GM12878 (cell line): ENCODE results near the gene KRTAP13-4. TPM values are rescaled to one million over a fixed set of nuclear protein-coding genes. Genes with fewer than 3 reads are reported as not detected.

ENCODE experiments used
- ATAC-seq: fragments of 200-7000 bp; cut with Tn5 transposase; 3 replicates; pipeline ENCODE4 v1.9.1; 2020; ENCODE audit warnings: mild to moderate bottlenecking, moderate library complexity
- BruUV-seq: library from RNA; stranded (reverse); fragments of 400-500 nt; replicated peaks from 2 replicates; lab custom pipeline; 2021; lab: Mats Ljungman, UMichigan
- CTCF ChIA-PET: fragments of 300-600 bp; sonication (Branson Sonifier 250); formaldehyde crosslinking; extraction: SDS; loops from one replicate; lab custom pipeline; 2021; ENCODE audit warnings: inconsistent platforms; lab: Yijun Ruan, JAX
- POLR2A ChIA-PET: fragments of 350-600 bp; formaldehyde crosslinking; extraction: SDS; loops from one replicate; lab custom pipeline; 2021; ENCODE audit warnings: inconsistent platforms; lab: Charles Lee
- RAD21 ChIA-PET: fragments of 300-600 bp; sonication (Branson Sonifier 250); formaldehyde crosslinking; loops from one replicate; lab custom pipeline; 2023; ENCODE audit warnings: antibody characterized with exemption; ENCODE audit not compliant: unreplicated experiment; lab: Charles Lee
- SMC1A ChIA-PET: fragments of 300-600 bp; sonication (Branson Sonifier 250); formaldehyde crosslinking; loops from one replicate; lab custom pipeline; 2023; ENCODE audit not compliant: unreplicated experiment, uncharacterized antibody; lab: Charles Lee
- DNase-seq: peaks from one replicate; pipeline ENCODE4 v3.0.0-alpha.2; 2011; ENCODE audit warnings: low read depth, low spot score
- FAIRE-seq: peaks from 3 replicates; lab custom pipeline; 2011; peaks lifted over from hg19 to GRCh38; lab: Jason Lieb, UNC
- H2AFZ ChIP-seq: 2 replicates; pipeline ENCODE4 v1.6.0; 2011; ENCODE audit warnings: low read depth, low read length, control low read depth; ENCODE audit not compliant: control insufficient read depth
- H3K27ac ChIP-seq: 2 replicates; pipeline ENCODE4 v1.5.1; 2011; ENCODE audit warnings: control low read depth; ENCODE audit not compliant: control insufficient read depth, insufficient read depth
- H3K27me3 ChIP-seq, 2 experiments: replicated peaks in 1 of 2; 2 replicates each; pipeline versions ENCODE4 v1.6.0 to v1.6.1; 2011; ENCODE audit warnings: low read length in 1 of 2; ENCODE audit not compliant: control insufficient read depth in 2 of 2, insufficient read depth in 2 of 2
- H3K36me3 ChIP-seq, 2 experiments: 2 replicates each; pipeline ENCODE4 v1.5.1; 2011; ENCODE audit warnings: low read length in 1 of 2; ENCODE audit not compliant: control insufficient read depth in 2 of 2, insufficient read depth in 2 of 2
- H3K4me1 ChIP-seq: 2 replicates; pipeline ENCODE4 v1.6.1; 2011; ENCODE audit warnings: mild to moderate bottlenecking, low read length, moderate library complexity, mixed read lengths; ENCODE audit not compliant: control insufficient read depth, insufficient read depth
- H3K4me2 ChIP-seq: 2 replicates; pipeline ENCODE4 v1.6.0; 2011; ENCODE audit warnings: control low read depth; ENCODE audit not compliant: control insufficient read depth, insufficient read depth
- H3K4me3 ChIP-seq: fragments of 200-600 bp; sonication (generic); 2 replicates; pipeline ENCODE4 v1.5.1; 2016
- H3K79me2 ChIP-seq: 2 replicates; pipeline ENCODE4 v1.6.0; 2011; ENCODE audit warnings: low read length; ENCODE audit not compliant: control insufficient read depth, insufficient read depth
- H3K9ac ChIP-seq: 2 replicates; pipeline ENCODE4 v1.8.0; 2011; ENCODE audit warnings: low read length, control low read depth, mixed read lengths; ENCODE audit not compliant: control insufficient read depth, insufficient read depth
- H3K9me3 ChIP-seq: replicated peaks from 3 replicates; pipeline ENCODE4 v1.5.1; 2011; ENCODE audit warnings: mild to moderate bottlenecking, low read length; ENCODE audit not compliant: control insufficient read depth, insufficient read depth
- H4K20me1 ChIP-seq: 2 replicates; pipeline ENCODE4 v1.6.0; 2011; ENCODE audit not compliant: control insufficient read depth, insufficient read depth
- BHLHE40 ChIP-seq, 2 experiments: fragments of 450-650 bp in 1 of 2; IDR thresholded peaks; 2 replicates each; pipeline ENCODE4 v1.6.1; 2011 to 2017; ENCODE audit warnings: low read depth in 2 of 2, borderline replicate concordance in 1 of 2, improper control_type of control experiment in 1 of 2, low read length in 1 of 2, mild to moderate bottlenecking in 1 of 2
- CTCF ChIP-seq, 3 experiments: IDR thresholded peaks in 2 of 3; conservative IDR thresholded peaks in 1 of 3; 2 replicates each; pipeline ENCODE4 v1.5.1; 2011; ENCODE audit warnings: low read depth in 3 of 3, low read length in 3 of 3, mild to moderate bottlenecking in 3 of 3, control low read depth in 2 of 3, moderate library complexity in 2 of 3, inconsistent platforms in 1 of 3, mixed read lengths in 1 of 3; ENCODE audit not compliant: control insufficient read depth in 2 of 3, insufficient read depth in 1 of 3; ENCODE audit errors: extremely low read depth in 1 of 3
- RUNX3 ChIP-seq: IDR thresholded peaks from 2 replicates; pipeline ENCODE4 v1.6.1; 2012; ENCODE audit warnings: low read length, inconsistent platforms
- WGBS: methylation state at CpG from one replicate; pipeline ENCODE4 v1.1.6; 2016; ENCODE audit warnings: low lambda C conversion rate; ENCODE audit not compliant: insufficient replicate concordance, insufficient coverage; ENCODE audit errors: missing lambda C conversion rate; 5-methylcytosine and 5-hydroxymethylcytosine counted together
- in situ Hi-C: fragments of 300-500 bp; cut with MboI; formaldehyde crosslinking; loops from 9 replicates; pipeline ENCODE4 v1.14.3; 2018; ENCODE audit warnings: mixed read lengths
- intact Hi-C: fragments of 100-400 bp; cut with micrococcal nuclease; formaldehyde crosslinking; loops from one replicate; pipeline ENCODE4 v1.14.2; 2022; ENCODE audit not compliant: unreplicated experiment
- polyA plus RNA-seq, 11 experiments: library from polyadenylated mRNA; depleted of rRNA in 4 of 11; unstranded in 6 of 11; stranded (reverse) in 5 of 11; fragments of >200 nt; fragmentation: Nextera tagmentation in 4 of 11; fragmentation: Illumina TruSeq in 1 of 11; extraction: Ambion mirVana in 4 of 11; extraction: Trizol in 1 of 11; gene quantifications; 1 replicate in 1 of 11; 2 replicates in 10 of 11; pipeline versions ENCODE4 v1.2.1 to v1.2.3, GENCODE V29; 2011 to 2016; ENCODE audit warnings: inconsistent platforms in 2 of 11, missing spikeins in 2 of 11, low read depth in 1 of 11
- total RNA-seq, 4 experiments: library from RNA; depleted of rRNA in 3 of 4; stranded (reverse); fragments of >200 nt in 3 of 4; fragmentation: Illumina TruSeq in 1 of 4; extraction: Trizol in 1 of 4; gene quantifications; 2 replicates each; pipeline versions ENCODE4 v1.2.1 to v1.2.3, GENCODE V29; 2013 to 2021

KRTAP13-4 gene
- total and polyA plus RNA-seq, 10 of the 15 experiments (the other 5 are each of a cell fraction or from before 2014, with no cell fraction given): not detected

- TF ChIP-seq BHLHE40 (IDR thresholded peaks at IDR 0.05; ENCODE audit: borderline replicate concordance in 1 of 2, low read depth in 2 of 2, low read length in 1 of 2) (peak in 1 of 2 experiments; percentile 46; a peak in 1 of 4 replicates), CTCF (IDR thresholded peaks at IDR 0.05 in 2 of 3, conservative IDR thresholded peaks at IDR 0.05 in 1 of 3; ENCODE audit: control insufficient read depth in 2 of 3, extremely low read depth in 1 of 3, insufficient read depth in 1 of 3, low read depth in 3 of 3, low read length in 3 of 3) (peak; percentile 36 to 41 (median 41); a peak in 5 of 6 replicates), RUNX3 (no peak)
- TF ChIP-seq, all 136 proteins: peak for 2
- H4K20me1 ChIP-seq: no peaks in the 10 kb centered on the region
- FAIRE-seq (no peak), DNase-seq (no peak), ATAC-seq (peak; percentile 72)
- no peak overlapping the region for H3K4me3 ChIP-seq
- no TSS peak for BruUV-seq
- no peak overlapping the region for H3K9ac ChIP-seq
- H2AFZ ChIP-seq: no peak overlapping the region
- H3K27me3 ChIP-seq: no peaks in the 10 kb centered on the region
- H3K79me2 ChIP-seq: no peaks in the 10 kb centered on the region
- intact Hi-C loops (loop anchor here (5.0 to 10.0 kb wide), 2 partner anchors 92 to 651 kb away; no protein-coding TSS in a partner anchor), in situ Hi-C loops (no loop called here)
- POLR2A ChIA-PET: no interaction called here
- no peak overlapping the region for H3K4me2 ChIP-seq
- 33% methylated on average over 10 of the region's 10 CpGs for WGBS
- SMC1A ChIA-PET: interaction anchor here (2.3 kb wide), 1 partner anchor 93 kb away, joined by 5 read pairs; no protein-coding TSS in a partner anchor
- no peaks in the 10 kb centered on the region for H3K4me1 ChIP-seq
- RAD21 ChIA-PET: interaction anchor here (0.8 kb wide), 1 partner anchor 297 kb away, joined by 3 read pairs; no protein-coding TSS in a partner anchor
- no peaks in the 10 kb centered on the region for H3K36me3 ChIP-seq
- no peaks in the 10 kb centered on the region for H3K9me3 ChIP-seq
- CTCF ChIA-PET: interaction anchor here (0.6 to 1.5 kb wide), 6 partner anchors 13 to 584 kb away, joined by 3 to 6 read pairs (median 3); no protein-coding TSS in a partner anchor
- no peak overlapping the region for H3K27ac ChIP-seq
Observed at GRCh38 chr21:30434033-30434631, 4.1 kb downstream of the KRTAP13-4 start.
